Neuronal stem cell (in vitro differentiated cells): ENCODE data around the gene MDFIC.

Source experiments
- DNase-seq: peaks from one replicate; pipeline ENCODE4 v3.0.0-alpha.2; 2013; ENCODE audit warnings: low spot score
- H2AFZ ChIP-seq: one replicate; pipeline ENCODE4 v1.6.1; 2013; ENCODE audit warnings: mild to moderate bottlenecking, low read length, inconsistent platforms
- H2AK5ac ChIP-seq: 2 replicates; pipeline ENCODE4 v1.6.1; 2013; ENCODE audit warnings: low read depth, mild to moderate bottlenecking, inconsistent platforms, low read length, moderate library complexity, mixed read lengths
- H2BK120ac ChIP-seq: 2 replicates; pipeline ENCODE4 v1.6.1; 2013; ENCODE audit warnings: low read depth, mild to moderate bottlenecking, inconsistent platforms, low read length, moderate library complexity, mixed read lengths
- H2BK12ac ChIP-seq: one replicate; pipeline ENCODE4 v1.6.1; 2013; ENCODE audit warnings: low read length, inconsistent platforms
- H2BK15ac ChIP-seq: 2 replicates; pipeline ENCODE4 v1.6.1; 2013; ENCODE audit warnings: mild to moderate bottlenecking, low read length, inconsistent platforms, mixed read lengths
- H2BK5ac ChIP-seq: one replicate; pipeline ENCODE4 v1.6.1; 2013; ENCODE audit warnings: inconsistent platforms, mild to moderate bottlenecking, low read length, moderate library complexity
- H3K14ac ChIP-seq: one replicate; pipeline ENCODE4 v1.6.1; 2013; ENCODE audit warnings: low read length, inconsistent platforms
- H3K18ac ChIP-seq: 2 replicates; pipeline ENCODE4 v1.6.1; 2013; ENCODE audit warnings: low read length, inconsistent platforms
- H3K23ac ChIP-seq: 2 replicates; pipeline ENCODE4 v1.6.1; 2013; ENCODE audit warnings: low read depth, mild to moderate bottlenecking, mixed read lengths, low read length, inconsistent platforms; ENCODE audit not compliant: poor library complexity
- H3K27ac ChIP-seq: replicated peaks from 3 replicates; pipeline ENCODE4 v1.5.1; 2013; ENCODE audit warnings: low read length, inconsistent platforms
- H3K27me3 ChIP-seq, 3 experiments: 2 replicates each; pipeline ENCODE4 v1.6.1; 2013; ENCODE audit warnings: low read length in 3 of 3, mild to moderate bottlenecking in 2 of 3, inconsistent platforms in 1 of 3, low read depth in 1 of 3, mixed read lengths in 1 of 3, moderate library complexity in 1 of 3; ENCODE audit not compliant: control insufficient read depth in 3 of 3, insufficient read depth in 3 of 3
- H3K36me3 ChIP-seq, 2 donors: replicated peaks in 1 of 2; 2 replicates each; pipeline ENCODE4 v1.6.1; 2013; ENCODE audit warnings: low read length in 2 of 2; ENCODE audit not compliant: control insufficient read depth in 2 of 2, insufficient read depth in 2 of 2
- H3K4ac ChIP-seq: 2 replicates; pipeline ENCODE4 v1.6.1; 2013; ENCODE audit warnings: inconsistent platforms, mild to moderate bottlenecking, low read length, moderate library complexity
- H3K4me1 ChIP-seq, 2 donors: 1 replicate in 1 of 2; 2 replicates in 1 of 2; pipeline ENCODE4 v1.6.1; 2013; ENCODE audit warnings: low read length in 2 of 2, low read depth in 1 of 2; ENCODE audit not compliant: control insufficient read depth in 2 of 2, insufficient read depth in 1 of 2
- H3K4me2 ChIP-seq: one replicate; pipeline ENCODE4 v1.6.1; 2013; ENCODE audit warnings: mild to moderate bottlenecking, low read length, inconsistent platforms; ENCODE audit not compliant: insufficient read depth, poor library complexity, severe bottlenecking
- H3K4me3 ChIP-seq, 2 donors: 2 replicates each; pipeline ENCODE4 v1.5.1; 2013; ENCODE audit warnings: low read length in 2 of 2, mild to moderate bottlenecking in 2 of 2, inconsistent platforms in 1 of 2, moderate library complexity in 1 of 2
- H3K79me1 ChIP-seq: one replicate; pipeline ENCODE4 v1.6.1; 2013; ENCODE audit warnings: low read depth, mild to moderate bottlenecking, inconsistent platforms, low read length, moderate library complexity
- H3K9ac ChIP-seq: one replicate; pipeline ENCODE4 v1.6.1; 2013; ENCODE audit warnings: mild to moderate bottlenecking, low read depth, low read length, inconsistent platforms; ENCODE audit not compliant: poor library complexity
- H3K9me3 ChIP-seq, 2 donors: replicated peaks in 1 of 2; 2 replicates each; pipeline versions ENCODE3 to v1.6.1; 2013; ENCODE audit warnings: low read length in 2 of 2, mild to moderate bottlenecking in 2 of 2, inconsistent platforms in 1 of 2, low read depth in 1 of 2, mixed read lengths in 1 of 2, moderate library complexity in 1 of 2; ENCODE audit not compliant: control insufficient read depth in 2 of 2, insufficient read depth in 1 of 2
- H4K8ac ChIP-seq: one replicate; pipeline ENCODE4 v1.6.1; 2013; ENCODE audit warnings: low read depth, mild to moderate bottlenecking, inconsistent platforms, low read length, moderate library complexity
- H4K91ac ChIP-seq: one replicate; pipeline ENCODE4 v1.6.1; 2013; ENCODE audit warnings: low read length, low read depth, mild to moderate bottlenecking, inconsistent platforms; ENCODE audit not compliant: poor library complexity
- WGBS, 2 donors: extraction: QIAGEN DNeasy Blood & Tissue Kit; methylation state at CpG; one replicate each; pipeline ENCODE4 v1.1.7; 2013; ENCODE audit warnings: missing lambda C conversion rate in 2 of 2, mixed read lengths in 1 of 2; ENCODE audit not compliant: insufficient read length in 2 of 2, insufficient replicate concordance in 1 of 2; ENCODE audit errors: extremely low coverage in 2 of 2; 5-methylcytosine and 5-hydroxymethylcytosine counted together

The MDFIC gene

GRCh38 chr7:114989531-114989930 is 67.6 kb downstream of the MDFIC start:
- no peak overlapping the region for H2AFZ ChIP-seq
- no peaks in the 10 kb centered on the region for H3K27me3 ChIP-seq
- H3K9ac ChIP-seq = no peak overlapping the region
- no peaks in the 10 kb centered on the region for H3K79me1 ChIP-seq
- no peak overlapping the region for H3K18ac ChIP-seq
- H2BK120ac ChIP-seq = no peak overlapping the region
- H4K91ac ChIP-seq = no peak overlapping the region
- H3K9me3 ChIP-seq = no peaks in the 10 kb centered on the region
- H3K27ac ChIP-seq = no peak overlapping the region
- H3K4me3 ChIP-seq = no peak overlapping the region
- WGBS, 2 donors = no CpG with 5 or more reads among the region's 5 CpGs
- no peak overlapping the region for H3K4me2 ChIP-seq
- H2BK12ac ChIP-seq = no peak overlapping the region
- H4K8ac ChIP-seq = no peak overlapping the region
- peaks cover 0 to 2% of the 10 kb centered on the region in 2 donors for H3K4me1 ChIP-seq
- H3K23ac ChIP-seq = no peak overlapping the region
- H2AK5ac ChIP-seq = no peak overlapping the region
- no peak overlapping the region for H3K14ac ChIP-seq
- no peak overlapping the region for H2BK15ac ChIP-seq
- no peak for DNase-seq
- H2BK5ac ChIP-seq = no peak overlapping the region
- no peak overlapping the region for H3K4ac ChIP-seq
- peaks cover 0 to 2% of the 10 kb centered on the region in 2 donors for H3K36me3 ChIP-seq

DNA sequence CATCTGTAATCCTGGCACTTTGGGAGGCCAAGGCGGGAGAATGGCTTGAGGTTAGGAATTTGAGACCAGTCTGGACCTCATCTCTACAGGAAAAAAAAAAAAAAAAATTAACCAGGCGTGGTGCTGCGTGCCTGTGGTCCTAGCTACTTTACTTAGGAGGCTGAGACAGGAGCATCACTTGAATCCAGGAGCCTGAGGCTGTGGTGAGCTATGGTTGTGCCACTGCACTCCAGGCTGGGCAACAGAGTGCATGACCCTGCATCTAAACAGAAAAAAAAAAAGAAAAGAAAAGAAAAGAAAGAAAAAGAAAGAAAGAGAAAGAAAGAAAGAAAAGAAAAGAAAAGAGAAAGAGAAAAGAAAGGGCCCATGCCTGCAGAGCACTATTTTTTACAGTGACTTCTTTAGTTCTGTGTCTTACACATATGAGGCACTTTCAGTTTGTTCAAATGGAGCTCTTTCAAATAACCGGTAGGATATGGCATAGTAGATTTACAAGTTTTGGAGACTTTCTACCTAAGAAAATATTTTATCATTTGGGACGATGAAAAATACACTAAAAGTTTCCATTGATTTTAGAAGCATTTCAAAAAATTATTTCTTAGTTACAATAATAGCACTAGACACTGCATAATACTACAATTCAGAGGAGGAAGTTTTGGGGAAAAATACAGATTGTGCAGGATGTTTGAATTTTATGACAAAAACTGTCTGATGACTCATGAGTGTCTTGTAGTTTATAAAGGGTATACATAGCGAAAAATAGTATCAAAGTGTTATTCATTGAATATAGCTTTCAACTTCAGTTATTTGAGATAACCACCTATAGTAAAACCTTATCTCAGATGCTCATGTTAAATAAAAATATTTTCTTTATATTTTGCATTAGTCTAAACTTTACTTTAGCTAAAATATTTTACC is 75.9 kb downstream of the MDFIC start:
- Histone ChIP-seq H2BK15ac (no peak overlapping the region), H2BK120ac (no peak overlapping the region), H3K4me2 (no peak overlapping the region), H3K4me3 (no peak overlapping the region), H3K9me3 (peaks cover 0 to 12% of the 10 kb centered on the region in 2 donors), H3K18ac (no peak overlapping the region), H3K27ac (no peak overlapping the region), H3K36me3 (peaks cover 2 to 7% of the 10 kb centered on the region in 2 donors), H3K27me3 (no peaks in the 10 kb centered on the region), H4K91ac (no peak overlapping the region), H3K4ac (no peak overlapping the region), H2AK5ac (no peak overlapping the region), H3K23ac (no peak overlapping the region), H3K9ac (no peak overlapping the region), H2AFZ (no peak overlapping the region), H3K14ac (no peak overlapping the region), H4K8ac (no peak overlapping the region), H3K79me1 (no peaks in the 10 kb centered on the region), H2BK12ac (no peak overlapping the region), H3K4me1 (no peaks in the 10 kb centered on the region), H2BK5ac (no peak overlapping the region)
- DNase-seq = no peak
- WGBS, 2 donors = no CpG with 5 or more reads among the region's 6 CpGs

DNA sequence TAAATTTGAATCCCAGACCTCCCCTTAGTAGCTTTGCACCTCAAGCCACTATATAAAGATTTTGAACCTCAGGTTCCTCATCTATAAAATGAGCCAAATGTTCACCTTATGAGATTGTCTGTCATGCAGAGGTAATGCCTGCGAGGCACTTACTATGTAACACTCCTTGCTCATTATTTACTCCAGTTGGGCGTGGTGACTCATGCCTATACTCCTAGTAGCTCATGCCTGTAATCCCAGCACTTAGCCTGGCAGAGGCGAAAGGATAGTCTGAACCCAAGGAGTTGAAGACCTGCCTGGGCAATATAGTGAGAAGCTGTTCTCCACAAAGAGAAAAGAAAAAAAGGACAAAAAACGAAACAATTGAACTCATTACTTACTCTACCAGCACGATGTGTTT is 82.2 kb downstream of the MDFIC start:
- no peak for DNase-seq

GRCh38 chr7:115005251-115005650 is 83.4 kb downstream of the MDFIC start:
- Histone ChIP-seq H2AK5ac (no peak overlapping the region), H3K36me3 (peaks cover 0 to 1% of the 10 kb centered on the region in 2 donors), H3K18ac (no peak overlapping the region), H2BK15ac (no peak overlapping the region), H3K27ac (no peak overlapping the region), H3K9ac (no peak overlapping the region), H3K9me3 (no peaks in the 10 kb centered on the region), H2BK120ac (no peak overlapping the region), H3K4me2 (no peak overlapping the region), H4K8ac (no peak overlapping the region), H3K4ac (no peak overlapping the region), H2BK12ac (no peak overlapping the region), H3K23ac (no peak overlapping the region), H4K91ac (no peak overlapping the region), H2BK5ac (no peak overlapping the region), H3K4me3 (no peak overlapping the region), H3K4me1 (peaks cover 13 to 23% of the 10 kb centered on the region in 2 donors), H3K14ac (no peak overlapping the region), H3K27me3 (no peaks in the 10 kb centered on the region), H2AFZ (no peak overlapping the region), H3K79me1 (no peaks in the 10 kb centered on the region)
- DNase-seq = no peak
- no CpG with 5 or more reads among the region's 2 CpGs for WGBS, 2 donors

More for the DNA sequence above, 82.2 kb downstream of the MDFIC start:
- Histone ChIP-seq H4K8ac (no peak overlapping the region), H3K27ac (no peak overlapping the region), H2AFZ (no peak overlapping the region), H3K18ac (no peak overlapping the region), H2BK12ac (no peak overlapping the region), H3K4me3 (no peak overlapping the region), H3K4me1 (peaks cover 12 to 13% of the 10 kb centered on the region in 2 donors), H2BK120ac (no peak overlapping the region), H3K27me3 (no peaks in the 10 kb centered on the region), H3K9me3 (no peaks in the 10 kb centered on the region), H3K23ac (no peak overlapping the region), H2BK5ac (no peak overlapping the region), H2AK5ac (no peak overlapping the region), H2BK15ac (no peak overlapping the region), H3K14ac (no peak overlapping the region), H3K36me3 (peaks cover 0 to 1% of the 10 kb centered on the region in 2 donors), H4K91ac (no peak overlapping the region), H3K4me2 (no peak overlapping the region), H3K9ac (no peak overlapping the region), H3K79me1 (no peaks in the 10 kb centered on the region), H3K4ac (no peak overlapping the region)
- WGBS, 2 donors = no CpG with 5 or more reads among the region's 5 CpGs
